HepG2 (cell line): Measurements from ENCODE around the gene RAB14. TPM values are rescaled to one million over a fixed set of nuclear protein-coding genes. Genes with fewer than 3 reads are reported as not detected.

Experiments used
- DNMT1 ChIP-seq: sonication (generic); formaldehyde crosslinking; IDR thresholded peaks from 2 replicates; pipeline ENCODE4 v1.5.1; 2020; ENCODE audit warnings: mild to moderate bottlenecking, missing genetic modification reagents
- GATAD2A ChIP-seq: IDR thresholded peaks from 2 replicates; pipeline ENCODE4 v1.6.1; 2016
- HNF4A ChIP-seq: sonication (generic); formaldehyde crosslinking; IDR thresholded peaks from 2 replicates; pipeline ENCODE4 v1.4.0; 2020; ENCODE audit warnings: missing genetic modification reagents
- RBM22 ChIP-seq: fragments of 200-400 bp; formaldehyde crosslinking; optimal IDR thresholded peaks from 2 replicates; pipeline ENCODE3; 2017; ENCODE audit warnings: mild to moderate bottlenecking, low read length, moderate library complexity
- SALL1 ChIP-seq: sonication (generic); formaldehyde crosslinking; IDR thresholded peaks from 2 replicates; pipeline ENCODE4 v1.8.0; 2022; ENCODE audit warnings: mild to moderate bottlenecking, missing genetic modification reagents
- ZFP91 ChIP-seq: sonication (generic); formaldehyde crosslinking; IDR thresholded peaks from 2 replicates; pipeline ENCODE4 v1.9.0; 2022; ENCODE audit warnings: missing genetic modification reagents, mild to moderate bottlenecking, borderline replicate concordance
- ZNF333 ChIP-seq: sonication (generic); formaldehyde crosslinking; IDR thresholded peaks from 2 replicates; pipeline ENCODE4 v1.4.0; 2020; ENCODE audit warnings: mild to moderate bottlenecking, missing genetic modification reagents, borderline replicate concordance
- ZNF407 ChIP-seq: sonication (generic); formaldehyde crosslinking; IDR thresholded peaks from one replicate; pipeline ENCODE4 v1.5.1; 2020; ENCODE audit warnings: mild to moderate bottlenecking, missing genetic modification reagents; ENCODE audit errors: not compliant biosample characterization
- ZNF7 ChIP-seq: IDR thresholded peaks from 2 replicates; pipeline ENCODE4 v1.6.1; 2016; ENCODE audit warnings: missing biosample characterization, missing genetic modification reagents
- ZNF792 ChIP-seq: IDR thresholded peaks from 2 replicates; pipeline ENCODE4 v1.6.1; 2016
- polyA plus RNA-seq, 8 experiments: library from polyadenylated mRNA; depleted of rRNA in 3 of 8; stranded (reverse) in 7 of 8; unstranded in 1 of 8; fragments of >200 nt; fragmentation: Illumina TruSeq in 4 of 8; extraction: Trizol in 4 of 8; gene quantifications; 2 replicates each; pipeline versions ENCODE4 v1.2.1 to v1.2.3, GENCODE V29; 2011 to 2016; ENCODE audit warnings: low read depth in 4 of 8, missing spikeins in 1 of 8, mixed read lengths in 1 of 8; ENCODE audit not compliant: insufficient read depth in 1 of 8
- total RNA-seq, 5 experiments: library from RNA; depleted of rRNA; stranded (reverse); fragments of >200 nt; fragmentation: Illumina TruSeq; extraction: Trizol; gene quantifications; 2 replicates each; pipeline ENCODE4 v1.2.3, GENCODE V29; 2016; ENCODE audit warnings: low read depth in 1 of 5

The RAB14 gene
- total and polyA plus RNA-seq, 2 of the 13 experiments (the other 11 are each of a cell fraction or from before 2014, with no cell fraction given): 17.4 to 19.3 TPM

- TF ChIP-seq ZNF407 (CRISPR knock-in tag): no peak
- peak; percentile 17; the same call in 1 of the 2 replicates for TF ChIP-seq GATAD2A
- no peak for TF ChIP-seq ZFP91 (CRISPR knock-in tag)
- peak; percentile 65; the same call in 1 of the 2 replicates for TF ChIP-seq ZNF7 (CRISPR knock-in tag)
- no peak for TF ChIP-seq HNF4A (CRISPR knock-in tag)
- TF ChIP-seq ZNF333 (CRISPR knock-in tag): no peak
- TF ChIP-seq ZNF792 (CRISPR knock-in tag): no peak
- TF ChIP-seq RBM22: no peak
- no peak for TF ChIP-seq DNMT1 (CRISPR knock-in tag)
- no peak for TF ChIP-seq SALL1 (CRISPR knock-in tag)
Measured at GRCh38 chr9:121196389-121196788, 5.3 kb downstream of the RAB14 start (continued).
